ENCODE data around the gene SPATA12.

DNA sequence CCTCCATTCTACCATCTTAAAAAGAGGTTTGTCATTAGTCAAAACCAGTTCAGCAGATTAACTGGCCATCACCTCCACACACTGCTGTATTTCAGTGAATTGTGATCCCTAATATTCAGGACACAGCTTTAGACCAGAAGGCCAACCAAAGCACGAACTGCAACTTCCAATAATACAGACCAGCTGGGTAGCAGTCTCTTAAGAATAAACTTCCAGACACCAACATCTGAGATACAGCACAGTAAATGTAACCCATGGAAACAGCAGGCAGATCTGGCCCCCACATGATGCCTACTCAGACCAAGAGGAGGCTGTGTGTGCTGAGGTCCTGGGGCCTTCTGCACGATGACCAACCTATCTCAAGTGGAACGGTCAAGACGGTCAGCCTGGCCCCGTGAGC lies 34.9 kb downstream of the SPATA12 start:
- TF ChIP-seq, protein P1, sequence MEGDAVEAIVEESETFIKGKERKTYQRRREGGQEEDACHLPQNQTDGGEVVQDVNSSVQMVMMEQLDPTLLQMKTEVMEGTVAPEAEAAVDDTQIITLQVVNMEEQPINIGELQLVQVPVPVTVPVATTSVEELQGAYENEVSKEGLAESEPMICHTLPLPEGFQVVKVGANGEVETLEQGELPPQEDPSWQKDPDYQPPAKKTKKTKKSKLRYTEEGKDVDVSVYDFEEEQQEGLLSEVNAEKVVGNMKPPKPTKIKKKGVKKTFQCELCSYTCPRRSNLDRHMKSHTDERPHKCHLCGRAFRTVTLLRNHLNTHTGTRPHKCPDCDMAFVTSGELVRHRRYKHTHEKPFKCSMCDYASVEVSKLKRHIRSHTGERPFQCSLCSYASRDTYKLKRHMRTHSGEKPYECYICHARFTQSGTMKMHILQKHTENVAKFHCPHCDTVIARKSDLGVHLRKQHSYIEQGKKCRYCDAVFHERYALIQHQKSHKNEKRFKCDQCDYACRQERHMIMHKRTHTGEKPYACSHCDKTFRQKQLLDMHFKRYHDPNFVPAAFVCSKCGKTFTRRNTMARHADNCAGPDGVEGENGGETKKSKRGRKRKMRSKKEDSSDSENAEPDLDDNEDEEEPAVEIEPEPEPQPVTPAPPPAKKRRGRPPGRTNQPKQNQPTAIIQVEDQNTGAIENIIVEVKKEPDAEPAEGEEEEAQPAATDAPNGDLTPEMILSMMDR (IDR thresholded peaks at IDR 0.05) = no peak
- no peak for TF ChIP-seq POLR2AphosphoS5 (IDR thresholded peaks at IDR 0.05)
- TF ChIP-seq POLR2A (IDR thresholded peaks at IDR 0.05) = no peak
- no peak for TF ChIP-seq EP300 (IDR thresholded peaks at IDR 0.05; ENCODE audit: low read depth)
